T1000 (cell line): ENCODE measurements around the gene CYP4F8.
"Not testable (repeated sequence)": the region's sequence is repeated elsewhere in the genome, so short reads cannot be mapped to it uniquely, and the experiment has no call there.

Experiments used
- DNase-seq: peaks from one replicate; lab custom pipeline; 2025; ENCODE audit warnings: mixed read lengths; lab: John Stamatoyannopoulos, UW

CYP4F8 gene

GRCh38 chr19:15644066-15644741 is 29.2 kb downstream of the CYP4F8 start:
- DNase-seq = no peak

- no peak for DNase-seq
These were observed 29.8 kb downstream of the CYP4F8 start for GRCh38 chr19:15644816-15645215.

DNA sequence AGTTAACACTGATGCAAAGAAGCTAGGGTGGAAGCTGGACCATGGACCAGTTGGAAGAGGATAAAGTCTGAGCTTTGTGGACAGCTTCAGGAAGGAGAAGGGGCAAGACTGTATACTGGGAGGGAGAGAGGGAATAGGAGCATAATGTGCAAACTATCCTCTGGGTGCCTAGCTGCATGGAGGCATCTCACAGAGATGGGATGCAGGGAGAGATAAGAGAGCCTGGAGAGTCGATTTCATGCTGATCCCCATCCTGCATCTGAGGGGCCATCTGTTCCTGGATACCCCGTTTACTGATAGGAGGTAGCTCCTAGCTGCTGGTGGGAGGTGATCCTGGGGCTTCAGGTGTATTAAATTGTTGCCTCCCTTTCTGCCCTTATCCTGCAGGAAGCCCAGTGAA is 34.5 kb downstream of the CYP4F8 start:
- DNase-seq = no peak

- not testable (repeated sequence) for DNase-seq
These were observed 35.1 kb downstream of the CYP4F8 start for GRCh38 chr19:15650123-15650522.

DNA sequence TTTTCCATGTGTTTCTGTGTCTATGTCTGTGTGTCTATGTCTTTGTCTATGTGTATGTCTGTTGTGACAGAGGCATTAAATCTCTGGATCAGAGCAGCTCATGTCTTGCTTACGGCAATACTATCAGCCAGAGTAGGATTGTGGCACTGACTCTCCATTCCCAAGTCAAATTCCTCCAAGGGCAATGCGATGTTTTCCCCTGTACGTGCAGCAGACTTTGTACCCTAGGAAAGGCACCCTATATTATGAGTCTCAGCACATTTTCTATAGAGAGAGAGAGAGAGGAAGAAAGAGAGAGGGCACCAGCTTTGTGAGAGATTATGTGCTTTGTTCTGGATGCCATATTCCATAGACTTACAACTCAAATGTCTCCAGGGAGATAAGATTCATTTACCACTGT is 36.8 kb downstream of the CYP4F8 start:
- DNase-seq = no peak

DNA sequence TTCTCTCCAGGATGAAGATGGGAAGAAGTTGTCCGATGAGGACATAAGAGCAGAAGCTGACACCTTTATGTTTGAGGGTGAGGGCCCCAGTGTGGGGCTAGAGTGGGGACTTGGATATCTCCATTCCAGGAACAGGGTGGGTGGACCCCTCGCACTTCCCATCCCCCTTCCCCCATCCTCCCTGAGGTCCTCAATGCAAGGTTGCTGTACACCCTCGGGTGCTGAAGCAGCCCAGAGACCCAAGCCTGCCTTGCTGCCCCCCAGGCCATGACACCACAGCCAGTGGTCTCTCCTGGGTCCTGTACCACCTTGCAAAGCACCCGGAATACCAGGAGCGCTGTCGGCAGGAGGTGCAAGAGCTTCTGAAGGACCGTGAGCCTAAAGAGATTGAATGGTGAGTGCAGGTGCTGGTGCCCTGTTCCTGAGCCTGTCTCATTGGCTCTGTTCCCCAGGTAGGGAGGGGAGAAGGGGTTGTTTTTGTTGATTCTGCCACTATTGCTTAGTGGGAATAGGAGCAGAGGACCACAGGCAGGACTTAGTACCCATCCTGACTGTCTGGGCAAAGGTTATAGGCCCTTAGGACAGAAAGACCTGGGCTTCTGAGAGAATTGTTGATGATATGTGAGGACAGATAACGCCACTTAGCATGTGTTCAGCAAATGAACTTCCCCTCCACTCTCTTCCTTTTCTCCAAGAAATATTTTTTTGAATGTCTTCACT is 37.7 kb downstream of the CYP4F8 start:
- no peak for DNase-seq

DNA sequence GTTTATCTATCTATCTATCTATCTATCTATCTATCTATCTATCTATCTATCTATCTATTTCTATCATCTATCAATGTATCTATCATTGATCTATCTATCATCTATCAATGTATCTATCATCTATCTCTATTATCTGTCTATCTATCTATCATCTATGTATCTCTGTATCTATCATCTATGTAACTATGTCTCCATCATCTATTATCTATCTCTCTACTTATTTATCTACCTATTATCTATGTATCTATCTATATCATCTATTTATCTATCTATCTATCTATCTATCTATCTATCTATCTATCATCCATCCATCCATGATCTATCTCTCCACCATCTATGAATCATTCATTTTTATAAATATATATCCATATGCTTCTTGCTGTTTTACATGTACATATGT is 41.4 kb downstream of the CYP4F8 start:
- no peak for DNase-seq

DNA sequence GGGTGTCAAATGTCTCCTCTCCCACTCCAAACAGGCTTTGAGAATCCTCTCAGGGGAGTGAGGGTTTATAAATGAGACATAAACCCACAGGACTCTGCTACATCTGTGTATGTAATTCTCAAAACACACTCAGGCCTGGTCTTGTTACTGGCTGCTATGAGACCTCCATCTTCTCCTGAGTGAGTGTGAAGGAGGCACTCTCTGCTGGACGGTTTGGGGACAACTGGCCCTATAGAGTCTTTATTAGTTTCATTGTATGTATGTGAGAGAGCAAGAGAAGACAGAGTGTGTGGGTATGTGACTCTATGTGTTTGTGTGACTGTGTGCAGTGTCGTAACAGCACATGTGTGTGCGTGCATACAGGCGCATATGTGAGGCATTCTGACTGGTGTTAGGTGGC is 48.2 kb downstream of the CYP4F8 start:
- DNase-seq = no peak

DNA sequence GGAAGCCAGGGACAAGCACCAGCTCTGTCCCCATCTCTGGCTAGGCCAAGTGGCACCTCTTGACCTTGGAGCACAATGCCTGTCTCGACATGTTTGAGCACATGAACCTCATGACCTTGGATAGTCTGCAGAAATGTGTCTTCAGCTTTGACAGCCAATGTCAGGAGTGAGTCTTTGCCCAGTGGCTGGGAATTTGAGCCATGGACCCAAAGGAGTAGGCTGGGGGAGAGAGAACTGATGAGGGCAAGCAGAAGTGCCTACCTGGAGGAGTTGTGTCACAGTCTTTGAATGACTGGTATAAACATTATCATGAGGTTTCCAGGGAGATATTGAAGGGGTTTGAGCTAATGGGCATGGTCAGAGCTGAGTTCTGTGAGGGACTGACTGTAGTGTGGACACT is 51.2 kb downstream of the CYP4F8 start:
- no peak for DNase-seq

GRCh38 chr19:15666883-15667282 is 51.9 kb downstream of the CYP4F8 start:
- DNase-seq = no peak

- no peak for DNase-seq
These were observed 54.4 kb downstream of the CYP4F8 start for GRCh38 chr19:15669440-15669839.

DNA sequence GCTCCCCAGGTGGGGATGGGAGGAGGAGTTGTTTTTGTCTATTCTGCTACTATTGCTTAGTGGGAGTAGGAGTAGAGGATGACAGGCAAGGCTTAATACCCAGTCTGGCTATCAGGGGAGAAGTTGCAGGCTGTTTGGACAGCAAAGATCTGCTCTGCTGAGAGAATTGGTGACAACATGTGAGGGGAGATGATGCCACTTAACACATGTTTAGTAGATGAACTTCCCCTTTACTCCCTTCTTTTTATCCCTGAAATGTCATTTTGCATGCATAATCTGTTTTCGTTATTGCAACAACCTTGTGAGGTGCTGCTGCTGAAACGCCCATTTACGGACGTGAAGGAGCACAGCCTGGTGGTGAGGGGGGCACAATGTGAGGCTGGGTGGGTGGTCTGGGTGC is 54.9 kb downstream of the CYP4F8 start:
- no peak for DNase-seq

GRCh38 chr19:15671237-15671821 is 56.3 kb downstream of the CYP4F8 start:
- DNase-seq = no peak

DNA sequence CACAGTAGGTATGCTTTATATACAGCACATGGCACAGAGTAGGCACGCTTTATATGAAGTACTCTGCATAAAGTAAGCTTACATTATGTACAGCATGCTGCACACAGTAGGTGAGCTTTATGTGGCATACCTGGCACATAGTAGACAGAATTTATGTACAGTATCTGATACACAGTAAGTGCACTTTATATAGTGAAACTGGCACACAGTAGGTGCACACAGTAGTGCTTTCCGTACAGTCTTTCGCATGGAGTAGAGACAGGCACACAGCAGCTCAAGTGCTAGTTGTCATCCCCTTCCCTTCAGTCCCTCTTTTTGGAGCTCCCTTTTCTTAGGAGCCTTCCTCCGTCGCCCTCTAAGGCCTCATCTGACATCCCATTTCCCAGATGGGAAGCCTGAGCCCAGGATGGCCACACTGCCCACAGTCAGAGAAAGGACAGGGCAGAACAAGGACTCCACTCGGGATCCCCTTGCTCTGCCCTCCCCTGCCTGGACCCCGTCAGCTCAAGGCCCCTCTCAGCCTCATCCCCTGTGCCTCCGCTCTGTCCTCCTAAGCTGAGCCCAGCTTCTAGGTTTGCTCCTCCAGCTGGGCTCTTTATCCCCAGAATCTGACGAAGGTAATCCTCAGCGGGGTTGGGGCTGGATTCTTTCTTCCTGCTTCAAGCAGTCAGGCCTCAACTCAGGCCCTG is 57.0 kb downstream of the CYP4F8 start:
- no peak for DNase-seq

- DNase-seq = no peak
These were observed 57.7 kb downstream of the CYP4F8 start, which contains the start of gene CYP4F12 for GRCh38 chr19:15672580-15673175. Gene CYP4F12, plus strand, starts transcription at chr19:15673087. Its CDS starts 443 bp downstream, at chr19:15673530.

- DNase-seq = no peak
These were observed 58.2 kb downstream of the CYP4F8 start for GRCh38 chr19:15673176-15673654.

DNA sequence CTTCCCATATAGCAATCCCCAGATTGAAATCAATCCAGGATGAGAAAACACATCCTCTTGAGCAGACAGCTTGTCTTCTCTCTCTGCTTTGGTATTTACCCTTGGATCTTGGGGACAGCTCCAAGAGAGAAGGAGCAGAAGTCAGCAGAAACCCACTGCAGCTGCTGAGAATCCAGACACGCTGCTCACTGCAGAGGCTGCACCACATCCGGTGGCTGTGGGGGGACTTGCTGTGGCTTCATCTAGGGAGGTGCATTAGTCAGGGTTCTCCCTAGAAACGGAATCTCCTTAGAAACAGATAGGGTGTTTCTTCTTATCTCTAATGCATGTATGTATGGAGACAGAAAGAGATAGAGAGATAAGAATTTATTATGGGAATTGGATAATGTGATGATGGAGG is 60.5 kb downstream of the CYP4F8 start:
- no peak for DNase-seq

DNA sequence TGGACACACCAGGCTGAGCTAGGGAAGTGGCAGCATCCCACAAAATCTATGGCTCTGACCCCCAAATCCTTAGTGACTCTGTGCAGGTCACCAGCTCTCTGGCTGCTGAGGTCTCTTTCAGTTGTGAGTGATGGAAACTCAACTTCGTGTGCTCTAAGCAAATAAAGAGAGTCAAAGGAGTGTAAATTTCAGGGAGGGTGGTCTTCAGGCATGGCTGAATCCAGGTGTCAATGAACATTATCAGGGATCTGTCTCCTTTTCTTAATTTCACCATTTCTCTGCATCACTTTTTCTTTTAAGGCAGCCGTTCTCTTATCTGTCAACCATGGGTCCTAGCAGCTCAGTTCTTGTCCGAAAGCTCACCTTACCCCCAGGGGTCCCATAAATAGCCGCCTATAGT is 64.1 kb downstream of the CYP4F8 start:
- DNase-seq = no peak

DNA sequence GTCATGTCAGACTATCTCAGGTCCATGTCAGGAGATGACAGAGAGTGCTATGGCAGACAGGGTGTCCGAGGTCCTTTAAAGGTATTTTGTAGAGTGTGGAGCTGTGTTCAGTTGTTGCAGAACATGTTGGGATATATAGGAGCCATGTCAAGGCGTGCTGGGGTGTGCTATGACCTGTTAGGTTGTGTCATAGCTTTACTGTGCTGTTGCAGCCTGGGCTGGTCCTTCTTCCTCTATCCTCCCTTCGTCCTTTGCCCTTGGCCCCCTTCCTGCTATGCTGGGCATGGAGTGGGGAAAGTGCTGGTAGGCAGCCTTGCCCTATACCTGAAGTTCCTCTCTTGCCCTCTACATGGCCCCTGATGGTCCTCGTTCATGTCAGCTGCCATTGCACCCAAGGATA is 64.8 kb downstream of the CYP4F8 start:
- not testable (repeated sequence) for DNase-seq
